Liver (tissue), 9 donors: ENCODE results near the gene ARSB. TPM values are rescaled to one million over a fixed set of nuclear protein-coding genes. Genes with fewer than 3 reads are reported as not detected.

Source experiments
- DNase-seq: peaks from one replicate; pipeline ENCODE4 v3.0.0-alpha.2; 2017; ENCODE audit warnings: low spot score
- H3K27ac ChIP-seq, 2 donors: one replicate each; pipeline ENCODE4 v1.7.0; 2013; ENCODE audit warnings: inconsistent platforms in 2 of 2, low read length in 2 of 2, control low read depth in 1 of 2, low read depth in 1 of 2, mild to moderate bottlenecking in 1 of 2
- H3K27me3 ChIP-seq, 4 donors: one replicate each; pipeline versions ENCODE4 v1.6.1 to v1.7.0; 2013; ENCODE audit warnings: low read length in 3 of 4, inconsistent platforms in 1 of 4, mild to moderate bottlenecking in 1 of 4, moderate library complexity in 1 of 4; ENCODE audit not compliant: control insufficient read depth in 4 of 4, insufficient read depth in 4 of 4
- H3K36me3 ChIP-seq, 4 donors: one replicate each; pipeline versions ENCODE4 v1.6.1 to v1.7.0; 2013; ENCODE audit warnings: low read length in 3 of 4, mild to moderate bottlenecking in 3 of 4, low read depth in 1 of 4, moderate library complexity in 1 of 4; ENCODE audit not compliant: control insufficient read depth in 4 of 4, insufficient read depth in 3 of 4
- H3K4me1 ChIP-seq, 4 donors: one replicate each; pipeline versions ENCODE4 v1.6.1 to v1.7.0; 2013; ENCODE audit warnings: low read length in 3 of 4, mild to moderate bottlenecking in 3 of 4, moderate library complexity in 1 of 4; ENCODE audit not compliant: control insufficient read depth in 4 of 4, insufficient read depth in 4 of 4
- H3K4me3 ChIP-seq, 3 donors: one replicate each; pipeline versions ENCODE4 v1.6.1 to v1.7.0; 2013; ENCODE audit warnings: low read length in 3 of 3, control low read depth in 1 of 3, low read depth in 1 of 3, mild to moderate bottlenecking in 1 of 3
- H3K9ac ChIP-seq, 2 donors: one replicate each; pipeline ENCODE4 v1.7.0; 2013; ENCODE audit warnings: low read length in 2 of 2, mild to moderate bottlenecking in 2 of 2, moderate library complexity in 2 of 2, control low read depth in 1 of 2, low read depth in 1 of 2
- H3K9me3 ChIP-seq, 4 donors: one replicate each; pipeline versions ENCODE4 v1.6.1 to v1.7.0; 2013; ENCODE audit warnings: low read length in 3 of 4; ENCODE audit not compliant: control insufficient read depth in 4 of 4
- ATF3 ChIP-seq: IDR thresholded peaks from 2 replicates; pipeline ENCODE4 v1.6.1; 2016; ENCODE audit warnings: antibody characterized with exemption
- CTCF ChIP-seq: fragments of 150-350 bp; IDR thresholded peaks from 2 replicates; pipeline ENCODE4 v1.5.1; 2017; ENCODE audit warnings: improper control_type of control experiment, low read depth, low read length; ENCODE audit not compliant: missing input control
- EGR1 ChIP-seq, 2 donors: IDR thresholded peaks; 2 replicates each; pipeline ENCODE4 v1.6.1; 2016 to 2018; ENCODE audit warnings: antibody characterized with exemption in 2 of 2, low read depth in 2 of 2
- FOXA1 ChIP-seq: IDR thresholded peaks from 2 replicates; pipeline ENCODE4 v1.6.1; 2016; ENCODE audit warnings: antibody characterized with exemption
- FOXA2 ChIP-seq: IDR thresholded peaks from 2 replicates; pipeline ENCODE4 v1.6.1; 2016; ENCODE audit warnings: antibody characterized with exemption
- GABPA ChIP-seq, 2 donors: IDR thresholded peaks in 1 of 2; conservative IDR thresholded peaks in 1 of 2; 2 replicates each; pipeline ENCODE4 v1.6.1; 2016; ENCODE audit warnings: antibody characterized with exemption in 2 of 2, mild to moderate bottlenecking in 1 of 2, moderate library complexity in 1 of 2
- HNF4A ChIP-seq, 2 donors: conservative IDR thresholded peaks; 2 replicates each; pipeline ENCODE4 v1.6.1; 2016; ENCODE audit warnings: antibody characterized with exemption in 2 of 2, mild to moderate bottlenecking in 2 of 2
- HNF4G ChIP-seq: IDR thresholded peaks from 2 replicates; pipeline ENCODE4 v1.6.1; 2016; ENCODE audit warnings: antibody characterized with exemption
- JUND ChIP-seq, 2 donors: IDR thresholded peaks; 2 replicates each; pipeline ENCODE4 v1.6.1; 2016; ENCODE audit warnings: antibody characterized with exemption in 2 of 2
- MAX ChIP-seq: IDR thresholded peaks from 2 replicates; pipeline ENCODE4 v1.6.1; 2016; ENCODE audit warnings: antibody characterized with exemption
- NR2F2 ChIP-seq: IDR thresholded peaks from 2 replicates; pipeline ENCODE4 v1.6.1; 2016; ENCODE audit warnings: antibody characterized with exemption
- RAD21 ChIP-seq, 2 donors: IDR thresholded peaks; 2 replicates each; pipeline ENCODE4 v1.6.1; 2016; ENCODE audit warnings: antibody characterized with exemption in 2 of 2, mild to moderate bottlenecking in 2 of 2
- REST ChIP-seq: IDR thresholded peaks from 2 replicates; pipeline ENCODE4 v1.6.1; 2016; ENCODE audit warnings: antibody characterized with exemption, mild to moderate bottlenecking
- RXRA ChIP-seq, 2 donors: IDR thresholded peaks; 2 replicates each; pipeline ENCODE4 v1.6.1; 2017 to 2018; ENCODE audit warnings: antibody characterized with exemption in 2 of 2, mild to moderate bottlenecking in 1 of 2
- SP1 ChIP-seq: IDR thresholded peaks from 2 replicates; pipeline ENCODE4 v1.6.1; 2018; ENCODE audit warnings: antibody characterized with exemption, mild to moderate bottlenecking
- TAF1 ChIP-seq: conservative IDR thresholded peaks from 2 replicates; pipeline ENCODE4 v1.6.1; 2016; ENCODE audit warnings: antibody characterized with exemption, mild to moderate bottlenecking
- YY1 ChIP-seq: IDR thresholded peaks from 2 replicates; pipeline ENCODE4 v1.6.1; 2016; ENCODE audit warnings: antibody characterized with exemption, mild to moderate bottlenecking
- ZBTB33 ChIP-seq: IDR thresholded peaks from 2 replicates; pipeline ENCODE4 v1.6.1; 2016; ENCODE audit warnings: antibody characterized with exemption
- WGBS: extraction: QIAGEN DNeasy Blood & Tissue Kit; methylation state at CpG from one replicate; pipeline ENCODE4 v1.1.7; 2013; 5-methylcytosine and 5-hydroxymethylcytosine counted together
- polyA plus RNA-seq, 2 donors: library from polyadenylated mRNA; stranded (reverse) in 1 of 2; unstranded in 1 of 2; fragments of 200-250 nt in 1 of 2; fragments of >200 nt in 1 of 2; fragmentation: Nextera tagmentation in 1 of 2; extraction: Ambion mirVana in 1 of 2; gene quantifications; one replicate each; pipeline versions ENCODE4 v1.2.1 to v1.2.3, GENCODE V29; 2013 to 2015
- total RNA-seq, 2 donors: library from RNA; depleted of rRNA; stranded (reverse); fragments of >200 nt; gene quantifications; one replicate each; pipeline ENCODE4 v1.2.3, GENCODE V29; 2014
- donor health status: healthy.
- donor health status: healthy.
- donor health status: healthy.
- donor health status: healthy.
- donor health status: healthy.

ARSB gene
- total and polyA plus RNA-seq, 4 donors = 3.5 to 26.2 (median 8.7) TPM

GRCh38 chr5:78793907-78794662 is 191.0 kb downstream of the ARSB start:
- Histone ChIP-seq H3K9ac (no peak overlapping the region), H3K27me3 (no peaks in the 10 kb centered on the region), H3K4me1 (no peaks in the 10 kb centered on the region), H3K27ac (no peak overlapping the region), H3K36me3 (no peaks in the 10 kb centered on the region), H3K4me3 (no peak overlapping the region), H3K9me3 (no peaks in the 10 kb centered on the region)
- no peak for TF ChIP-seq JUND (IDR thresholded peaks at IDR 0.05)
- no peak for TF ChIP-seq ATF3
- TF ChIP-seq MAX = no peak
- TF ChIP-seq SP1 = no peak
- no peak for TF ChIP-seq CTCF
- no peak for TF ChIP-seq HNF4G
- TF ChIP-seq RAD21 (IDR thresholded peaks at IDR 0.05) = no peak
- no peak for TF ChIP-seq FOXA1
- no peak for TF ChIP-seq ZBTB33
- no peak for TF ChIP-seq RXRA (IDR thresholded peaks at IDR 0.05)
- TF ChIP-seq NR2F2 = no peak
- no peak for TF ChIP-seq TAF1
- TF ChIP-seq YY1 = no peak
- TF ChIP-seq GABPA (IDR thresholded peaks at IDR 0.05 in 1 of 2, conservative IDR thresholded peaks at IDR 0.05 in 1 of 2) = no peak
- no peak for TF ChIP-seq FOXA2
- TF ChIP-seq EGR1 (IDR thresholded peaks at IDR 0.05; ENCODE audit: low read depth in 2 of 2) = no peak
- no peak for TF ChIP-seq HNF4A (conservative IDR thresholded peaks at IDR 0.05)
- TF ChIP-seq REST = no peak
- 93% methylated on average over 7 of the region's 7 CpGs for WGBS
- no peak for DNase-seq
